ENCODE measurements around the gene TMEM51. TPM values are rescaled to one million over a fixed set of nuclear protein-coding genes. Genes with fewer than 3 reads are reported as not detected.

TMEM51 gene
- total and polyA plus RNA-seq, 9 of the 15 experiments (the other 6 are each of a cell fraction or from before 2014, with no cell fraction given): 0.06 to 1.4 (median 0.58) TPM

- Histone ChIP-seq H3K4me3 (no peak overlapping the region), H3K36me3 (ENCODE audit: control insufficient read depth, insufficient read depth, low read length) (no peaks in the 10 kb centered on the region), H3K27me3 (ENCODE audit: control insufficient read depth in 2 of 2, insufficient read depth in 2 of 2, low read length in 2 of 2) (peaks cover 0 to 37% of the 10 kb centered on the region in 2 experiments; a peak in 1 of 5 replicates), H3K9me1 (ENCODE audit: control insufficient read depth, insufficient read depth, low read length) (no peaks in the 10 kb centered on the region), H3K4me1 (replicated peaks in 1 of 2; ENCODE audit: control insufficient read depth in 2 of 2, insufficient read depth in 2 of 2, low read length in 2 of 2) (peaks cover 0 to 2% of the 10 kb centered on the region in 2 experiments; a peak in 1 of 5 replicates), H2AFZ (ENCODE audit: low read depth, low read length) (no peak overlapping the region), H4K20me1 (replicated peaks; ENCODE audit: control insufficient read depth, insufficient read depth, low read length) (peaks cover 15% of the 10 kb centered on the region), H3K79me2 (ENCODE audit: control insufficient read depth, insufficient read depth, low read length) (no peaks in the 10 kb centered on the region), H3K9ac (ENCODE audit: insufficient read depth in 1 of 2, low read depth in 2 of 2, low read length in 2 of 2) (no peak overlapping the region), H3K27ac (ENCODE audit: extremely low read depth, low read depth, low read length) (no peak overlapping the region), H3K4me2 (ENCODE audit: insufficient read depth, low read length) (no peak overlapping the region), H3K9me3 (replicated peaks; ENCODE audit: control insufficient read depth, insufficient read depth, low read depth, low read length) (no peaks in the 10 kb centered on the region)
- ChIA-PET CTCF (ENCODE audit: low intra/inter-chr PET ratio) (no interaction called here), POLR2A (interaction anchor here (0.6 to 1.2 kb wide), 2 partner anchors 21 to 158 kb away, joined by 3 read pairs; no protein-coding TSS in a partner anchor)
- no peak for DNase-seq (ENCODE audit: extremely low read depth in 1 of 4, low spot score in 3 of 4)
- BruUV-seq (replicated peaks): no TSS peak
- no peak for ATAC-seq
- intact Hi-C loops (cut with micrococcal nuclease): loop anchor here (5.0 to 10.0 kb wide), 2 partner anchors 359 to 1137 kb away; no protein-coding TSS in a partner anchor
- no peak for TF ChIP-seq ZNF165 (CRISPR knock-in tag; IDR thresholded peaks at IDR 0.05; ENCODE audit: borderline replicate concordance)
- no peak for TF ChIP-seq PRPF4 (IDR thresholded peaks at IDR 0.05; ENCODE audit: insufficient read depth, low read depth, low read length, poor library complexity, severe bottlenecking)
- TF ChIP-seq CEBPG (CRISPR knock-in tag; IDR thresholded peaks at IDR 0.05): no peak
- TF ChIP-seq CEBPG (tag; conservative IDR thresholded peaks at IDR 0.05 in 1 of 2, IDR thresholded peaks at IDR 0.05 in 1 of 2): no peak
- no peak for TF ChIP-seq POLR2B (IDR thresholded peaks at IDR 0.05; ENCODE audit: low read depth, partially characterized antibody)
- TF ChIP-seq MEF2A (IDR thresholded peaks at IDR 0.05; ENCODE audit: control insufficient read depth, low read depth, low read length): no peak
- TF ChIP-seq MCM3 (IDR thresholded peaks at IDR 0.05): no peak
- no peak for TF ChIP-seq DLX4 (CRISPR knock-in tag; IDR thresholded peaks at IDR 0.05)
- TF ChIP-seq MAX (CRISPR knock-in tag; IDR thresholded peaks at IDR 0.05): no peak
- no peak for TF ChIP-seq BACH1 (tag; IDR thresholded peaks at IDR 0.05)
- no peak for TF ChIP-seq TOE1 (IDR thresholded peaks at IDR 0.05; ENCODE audit: borderline replicate concordance)
- no peak for TF ChIP-seq TOE1 (CRISPR knock-in tag; IDR thresholded peaks at IDR 0.05; ENCODE audit: borderline replicate concordance, low read depth)
- TF ChIP-seq POLR2AphosphoS2 (IDR thresholded peaks at IDR 0.05; ENCODE audit: low read length): no peak
- no peak for TF ChIP-seq GATAD2B (IDR thresholded peaks at IDR 0.05; ENCODE audit: borderline replicate concordance)
- TF ChIP-seq ZNF263 (CRISPR knock-in tag; IDR thresholded peaks at IDR 0.05; ENCODE audit: borderline replicate concordance): no peak
- in situ Hi-C loops (cut with MboI): no loop called here
- 9% methylated on average over 10 of the region's 10 CpGs for WGBS (ENCODE audit: insufficient coverage, low coverage, missing lambda C conversion rate)
- FAIRE-seq: no peak
Observed at GRCh38 chr1:15103906-15104305, 49.6 kb upstream of the TMEM51 start.
